Measurements from ENCODE around the gene KCNJ9. TPM values are rescaled to one million over a fixed set of nuclear protein-coding genes. Genes with fewer than 3 reads are reported as not detected.

The KCNJ9 gene
- total RNA-seq, 2 experiments from 2014 or later = not detected

- ChIA-PET POLR2A (no interaction called here), CTCF (interaction anchor here (1.0 to 5.2 kb wide), 5 partner anchors 8 to 131 kb away, joined by 3 to 28 read pairs (median 4); no protein-coding TSS in a partner anchor)
- H3K9me3 Mint-ChIP-seq = no peaks in the 10 kb centered on the region
- no peak overlapping the region for H3K27ac Mint-ChIP-seq
- H3K4me3 Mint-ChIP-seq = peak overlapping the region; percentile 75
- peak; percentile 61 for DNase-seq
- H3K36me3 Mint-ChIP-seq (ENCODE audit: low read depth) = no peaks in the 10 kb centered on the region
- H3K27me3 Mint-ChIP-seq = peaks cover 57% of the 10 kb centered on the region
- peaks cover 18% of the 10 kb centered on the region for H3K4me1 Mint-ChIP-seq
Observed at GRCh38 chr1:160070243-160071163, 10.8 kb upstream of the KCNJ9 start.

GRCh38 chr1:160071289-160071688, 10.0 kb upstream of the KCNJ9 start:
- POLR2A ChIA-PET = no interaction called here

GRCh38 chr1:160074865-160075264, 6.5 kb upstream of the KCNJ9 start:
- H3K27me3 Mint-ChIP-seq = peaks cover 51% of the 10 kb centered on the region
- POLR2A ChIA-PET = no interaction called here
- peaks cover 15% of the 10 kb centered on the region for H3K4me1 Mint-ChIP-seq
- no peaks in the 10 kb centered on the region for H3K9me3 Mint-ChIP-seq
- H3K27ac Mint-ChIP-seq = no peak overlapping the region
- no peak overlapping the region for H3K4me3 Mint-ChIP-seq
- CTCF ChIA-PET = interaction anchor here (4.9 to 5.2 kb wide), 2 partner anchors 12 to 28 kb away, joined by 17 to 28 read pairs; no protein-coding TSS in a partner anchor
- no peaks in the 10 kb centered on the region for H3K36me3 Mint-ChIP-seq (ENCODE audit: low read depth)
- DNase-seq = no peak

More at GRCh38 chr1:160071289-160071688, 10.0 kb upstream of the KCNJ9 start:
- peaks cover 55% of the 10 kb centered on the region for H3K27me3 Mint-ChIP-seq
- no peaks in the 10 kb centered on the region for H3K9me3 Mint-ChIP-seq
- no peak overlapping the region for H3K4me3 Mint-ChIP-seq
- CTCF ChIA-PET = interaction anchor here (1.5 to 5.2 kb wide), 5 partner anchors 16 to 41 kb away, joined by 3 to 28 read pairs (median 4); no protein-coding TSS in a partner anchor
- H3K27ac Mint-ChIP-seq = no peak overlapping the region
- H3K4me1 Mint-ChIP-seq = peaks cover 18% of the 10 kb centered on the region
- no peaks in the 10 kb centered on the region for H3K36me3 Mint-ChIP-seq (ENCODE audit: low read depth)
- no peak for DNase-seq

- no peak for DNase-seq
- ChIA-PET POLR2A (no interaction called here), CTCF (interaction anchor here (0.7 to 4.5 kb wide), 4 partner anchors 11 to 40 kb away, joined by 3 to 32 read pairs (median 3); no protein-coding TSS in a partner anchor)
- no peak overlapping the region for H3K27ac Mint-ChIP-seq
- peaks cover 53% of the 10 kb centered on the region for H3K27me3 Mint-ChIP-seq
- H3K36me3 Mint-ChIP-seq (ENCODE audit: low read depth) = no peaks in the 10 kb centered on the region
- no peak overlapping the region for H3K4me3 Mint-ChIP-seq
- no peaks in the 10 kb centered on the region for H3K9me3 Mint-ChIP-seq
- peaks cover 8% of the 10 kb centered on the region for H3K4me1 Mint-ChIP-seq
Observed at GRCh38 chr1:160075836-160076235, 5.5 kb upstream of the KCNJ9 start.

- no peak for DNase-seq
- Mint-ChIP-seq H3K36me3 (ENCODE audit: low read depth) (no peaks in the 10 kb centered on the region), H3K4me3 (no peak overlapping the region), H3K9me3 (no peaks in the 10 kb centered on the region), H3K27me3 (peaks cover 55% of the 10 kb centered on the region), H3K27ac (no peak overlapping the region), H3K4me1 (peaks cover 9% of the 10 kb centered on the region)
- CTCF ChIA-PET = interaction anchor here (0.7 to 4.5 kb wide), 4 partner anchors 11 to 41 kb away, joined by 3 to 32 read pairs (median 3); no protein-coding TSS in a partner anchor
- POLR2A ChIA-PET = no interaction called here
Observed at GRCh38 chr1:160076295-160076694, 5.0 kb upstream of the KCNJ9 start.

- Mint-ChIP-seq H3K36me3 (ENCODE audit: low read depth) (no peaks in the 10 kb centered on the region), H3K4me3 (no peak overlapping the region), H3K27me3 (peaks cover 55% of the 10 kb centered on the region), H3K27ac (no peak overlapping the region), H3K4me1 (peaks cover 2% of the 10 kb centered on the region), H3K9me3 (no peaks in the 10 kb centered on the region)
- no peak for DNase-seq
- ChIA-PET POLR2A (no interaction called here), CTCF (interaction anchor here (2.1 to 4.5 kb wide), 7 partner anchors 10 to 47 kb away, joined by 7 to 33 read pairs (median 20); partner anchors contain the start of gene PIGM)
Observed at GRCh38 chr1:160077486-160077885, 3.9 kb upstream of the KCNJ9 start.

GRCh38 chr1:160078512-160079195, 2.7 kb upstream of the KCNJ9 start:
- H3K27ac Mint-ChIP-seq = no peak overlapping the region
- ChIA-PET POLR2A (no interaction called here), CTCF (interaction anchor here (0.7 to 4.5 kb wide), 23 partner anchors 8 to 299 kb away, joined by 3 to 33 read pairs (median 4); partner anchors contain the start of genes KCNJ10 and PIGM)
- H3K27me3 Mint-ChIP-seq = peaks cover 59% of the 10 kb centered on the region
- no peaks in the 10 kb centered on the region for H3K9me3 Mint-ChIP-seq
- peaks cover 2% of the 10 kb centered on the region for H3K4me1 Mint-ChIP-seq
- DNase-seq = peak; percentile 65
- no peaks in the 10 kb centered on the region for H3K36me3 Mint-ChIP-seq (ENCODE audit: low read depth)
- no peak overlapping the region for H3K4me3 Mint-ChIP-seq

- Mint-ChIP-seq H3K27ac (no peak overlapping the region), H3K4me1 (peaks cover 7% of the 10 kb centered on the region), H3K4me3 (no peak overlapping the region), H3K9me3 (no peaks in the 10 kb centered on the region), H3K27me3 (peaks cover 59% of the 10 kb centered on the region), H3K36me3 (ENCODE audit: low read depth) (no peaks in the 10 kb centered on the region)
- ChIA-PET POLR2A (no interaction called here), CTCF (interaction anchor here (0.8 to 4.5 kb wide), 16 partner anchors 8 to 158 kb away, joined by 3 to 33 read pairs (median 4); partner anchors contain the start of genes KCNJ10 and PIGM)
- no peak for DNase-seq
Observed at GRCh38 chr1:160079448-160079847, 1.9 kb upstream of the KCNJ9 start.

- H3K9me3 Mint-ChIP-seq = no peaks in the 10 kb centered on the region
- no peaks in the 10 kb centered on the region for H3K36me3 Mint-ChIP-seq (ENCODE audit: low read depth)
- DNase-seq = no peak
- no peak overlapping the region for H3K4me3 Mint-ChIP-seq
- peaks cover 53% of the 10 kb centered on the region for H3K27me3 Mint-ChIP-seq
- CTCF ChIA-PET = interaction anchor here (0.7 to 3.0 kb wide), 3 partner anchors 13 to 896 kb away, joined by 4 to 29 read pairs (median 4); no protein-coding TSS in a partner anchor
- H3K27ac Mint-ChIP-seq = no peak overlapping the region
- peaks cover 13% of the 10 kb centered on the region for H3K4me1 Mint-ChIP-seq
- POLR2A ChIA-PET = no interaction called here
Observed at GRCh38 chr1:160080381-160081100, 797 bp upstream of the KCNJ9 start.

- no peak for DNase-seq
- Mint-ChIP-seq H3K27ac (no peak overlapping the region), H3K9me3 (no peaks in the 10 kb centered on the region), H3K36me3 (ENCODE audit: low read depth) (peaks cover 3% of the 10 kb centered on the region), H3K27me3 (peaks cover 44% of the 10 kb centered on the region), H3K4me1 (peaks cover 14% of the 10 kb centered on the region), H3K4me3 (no peak overlapping the region)
- ChIA-PET POLR2A (no interaction called here), CTCF (interaction anchor here (0.8 to 1.0 kb wide), 2 partner anchors 19 to 169 kb away, joined by 3 to 4 read pairs; no protein-coding TSS in a partner anchor)
Observed at GRCh38 chr1:160082487-160082886, 1.1 kb downstream of the KCNJ9 start.

GRCh38 chr1:160082926-160083325, 1.6 kb downstream of the KCNJ9 start:
- CTCF ChIA-PET = interaction anchor here (1.0 kb wide), 1 partner anchor 169 kb away, joined by 4 read pairs; no protein-coding TSS in a partner anchor
- peak overlapping the region; percentile 48 for H3K4me3 Mint-ChIP-seq
- POLR2A ChIA-PET = no interaction called here
- peaks cover 14% of the 10 kb centered on the region for H3K4me1 Mint-ChIP-seq
- no peak overlapping the region for H3K27ac Mint-ChIP-seq
- DNase-seq = no peak
- peaks cover 43% of the 10 kb centered on the region for H3K27me3 Mint-ChIP-seq
- H3K9me3 Mint-ChIP-seq = no peaks in the 10 kb centered on the region
- peaks cover 3% of the 10 kb centered on the region for H3K36me3 Mint-ChIP-seq (ENCODE audit: low read depth)
